HG03097 (cell line): Measurements from ENCODE around the gene STAC3.

ENCODE experiments used
- ATAC-seq: cut with Tn5 transposase; IDR thresholded peaks from one replicate; pipeline ENCODE4 v1.9.1; 2021; ENCODE audit not compliant: unreplicated experiment, low FRiP score

The STAC3 gene

GRCh38 chr12:57255916-57256315 lies 4.9 kb upstream of the STAC3 start:
- ATAC-seq: no peak

DNA sequence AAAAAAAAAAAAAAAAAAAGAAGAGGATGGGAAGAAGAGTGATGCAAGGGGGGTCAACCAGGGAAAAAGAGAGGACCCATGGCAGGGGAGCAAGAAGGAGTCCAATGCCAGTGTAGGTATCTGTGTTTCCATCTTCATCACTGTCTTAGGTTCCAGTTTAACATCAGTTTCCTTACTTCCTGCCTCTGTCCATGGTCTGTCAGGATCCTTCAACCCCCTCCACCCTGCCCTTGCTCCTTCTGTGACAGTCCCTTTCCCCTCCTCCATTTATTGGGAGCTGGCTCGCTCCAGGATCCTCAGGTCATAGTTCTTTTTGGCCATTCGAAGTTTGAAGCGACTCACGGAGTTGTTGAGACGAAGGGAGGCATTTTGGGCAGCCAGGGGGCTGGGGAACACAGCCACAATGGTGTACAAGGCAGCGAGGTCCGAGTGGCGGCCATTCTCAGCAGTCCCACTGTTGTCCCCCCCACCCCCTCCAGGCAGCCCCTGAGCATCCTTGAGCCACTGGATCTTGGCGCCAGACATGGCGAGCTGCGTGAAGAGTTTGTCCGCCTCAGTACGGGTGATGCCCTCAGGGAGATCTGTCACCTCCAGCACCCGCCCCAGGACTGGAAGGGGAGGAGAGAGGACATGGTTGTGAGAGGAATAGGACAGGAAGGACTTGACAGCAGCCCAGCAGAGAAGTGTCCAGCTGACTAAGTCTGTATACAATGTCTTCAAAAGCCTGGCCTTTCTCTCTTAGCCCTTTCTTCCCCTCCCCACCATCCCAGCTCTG lies 3.7 kb upstream of the STAC3 start:
- ATAC-seq: no peak

- no peak for ATAC-seq
These were observed 446 bp downstream of the STAC3 start for GRCh38 chr12:57250541-57250940.

DNA sequence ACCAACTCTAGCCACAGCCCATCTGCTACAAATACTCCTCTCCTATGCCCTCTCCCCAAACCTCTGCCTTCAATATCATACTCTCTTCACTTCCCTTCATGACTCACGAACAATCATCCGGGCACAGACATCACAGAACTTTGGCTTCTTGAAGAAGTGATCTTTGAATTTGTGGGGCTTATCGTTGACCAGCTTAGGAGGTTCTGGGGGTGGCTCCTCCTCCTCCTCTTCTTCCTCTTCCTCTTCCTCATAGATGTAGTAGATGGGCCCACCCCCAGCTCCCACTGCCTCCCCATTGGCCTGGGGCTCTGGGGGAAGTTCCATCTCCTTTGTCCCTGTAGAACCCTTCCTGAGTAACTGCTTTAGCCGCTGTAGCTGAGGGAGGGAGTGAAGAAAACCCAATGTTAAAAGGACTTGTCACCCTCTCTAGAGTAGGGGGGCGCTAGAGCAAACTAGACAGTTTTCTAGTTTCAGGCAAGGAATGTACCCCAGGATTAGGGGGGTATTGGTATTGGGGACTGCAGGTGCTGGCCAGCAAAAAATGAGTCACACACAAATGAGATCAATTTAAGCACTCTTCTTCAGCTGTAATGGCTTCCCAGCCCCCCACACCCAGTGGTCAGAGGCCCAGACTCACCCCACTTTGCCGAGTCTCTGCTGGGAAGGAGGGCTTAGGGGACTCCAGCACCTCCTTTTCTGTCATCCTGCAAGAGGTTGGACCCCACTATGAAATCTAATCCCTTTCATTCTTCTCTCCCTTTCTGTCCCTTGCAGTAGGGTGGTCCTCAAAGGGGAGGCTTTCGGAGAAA lies 1.8 kb downstream of the STAC3 start:
- ATAC-seq: no peak

DNA sequence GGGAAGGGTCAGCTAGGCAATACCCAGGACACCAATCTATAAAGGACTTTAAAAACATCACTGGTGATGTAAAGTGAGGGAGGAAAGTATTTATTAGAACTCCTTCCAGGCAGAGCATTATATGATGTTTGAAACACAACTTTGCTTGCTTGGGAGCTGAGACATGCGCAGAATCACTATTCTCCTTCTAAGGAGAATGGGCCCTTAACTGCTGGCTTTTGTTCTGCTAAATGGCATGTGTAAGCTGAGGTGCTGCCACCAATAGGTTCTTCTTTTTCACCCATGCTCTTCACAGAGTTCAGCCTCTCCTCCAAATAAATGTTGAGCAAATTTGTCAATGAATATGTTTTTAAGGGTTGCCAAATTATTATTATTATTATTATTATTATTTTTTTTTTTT lies 3.9 kb downstream of the STAC3 start:
- no peak for ATAC-seq

- ATAC-seq: no peak
These were observed 6.7 kb downstream of the STAC3 start for GRCh38 chr12:57244312-57244696.

DNA sequence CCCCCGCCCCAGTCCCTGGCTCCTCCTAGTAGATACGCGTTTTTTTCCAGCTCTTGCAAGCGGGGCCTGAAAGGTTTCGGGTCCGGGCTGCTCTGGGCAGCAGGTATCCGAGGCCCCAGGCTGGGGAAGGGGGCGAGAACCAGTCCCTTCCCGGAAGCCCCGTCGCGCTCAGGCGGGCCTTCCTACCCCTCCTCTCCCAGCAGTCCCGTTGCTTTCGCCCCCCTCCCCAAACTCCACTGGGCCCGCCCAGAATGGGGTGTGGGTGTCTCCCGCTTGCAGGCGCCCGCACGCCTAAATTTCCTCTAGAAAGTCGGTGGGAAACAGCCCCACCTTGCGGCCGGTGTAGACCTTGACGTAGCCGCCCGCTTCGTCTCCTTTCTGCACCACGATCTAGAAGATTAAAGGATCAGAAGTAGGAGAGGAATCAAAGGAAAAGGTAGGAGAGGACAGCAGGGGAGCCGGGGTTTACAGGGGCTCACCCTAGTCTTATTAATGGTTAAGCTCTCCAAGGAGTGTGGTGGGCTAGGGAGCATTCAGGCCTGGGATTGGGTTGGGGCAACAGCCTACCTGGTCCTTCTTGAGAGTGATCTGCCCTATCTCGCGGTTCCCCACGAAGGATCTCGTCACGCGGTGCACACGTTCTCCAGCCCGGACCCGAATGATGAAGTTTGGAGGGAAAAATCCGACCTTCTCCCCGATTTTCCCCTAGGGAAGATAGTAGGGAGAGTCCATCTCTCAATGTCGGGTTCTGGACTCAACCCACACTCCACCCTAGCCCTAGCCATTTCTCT lies 7.3 kb downstream of the STAC3 start:
- ATAC-seq: no peak

DNA sequence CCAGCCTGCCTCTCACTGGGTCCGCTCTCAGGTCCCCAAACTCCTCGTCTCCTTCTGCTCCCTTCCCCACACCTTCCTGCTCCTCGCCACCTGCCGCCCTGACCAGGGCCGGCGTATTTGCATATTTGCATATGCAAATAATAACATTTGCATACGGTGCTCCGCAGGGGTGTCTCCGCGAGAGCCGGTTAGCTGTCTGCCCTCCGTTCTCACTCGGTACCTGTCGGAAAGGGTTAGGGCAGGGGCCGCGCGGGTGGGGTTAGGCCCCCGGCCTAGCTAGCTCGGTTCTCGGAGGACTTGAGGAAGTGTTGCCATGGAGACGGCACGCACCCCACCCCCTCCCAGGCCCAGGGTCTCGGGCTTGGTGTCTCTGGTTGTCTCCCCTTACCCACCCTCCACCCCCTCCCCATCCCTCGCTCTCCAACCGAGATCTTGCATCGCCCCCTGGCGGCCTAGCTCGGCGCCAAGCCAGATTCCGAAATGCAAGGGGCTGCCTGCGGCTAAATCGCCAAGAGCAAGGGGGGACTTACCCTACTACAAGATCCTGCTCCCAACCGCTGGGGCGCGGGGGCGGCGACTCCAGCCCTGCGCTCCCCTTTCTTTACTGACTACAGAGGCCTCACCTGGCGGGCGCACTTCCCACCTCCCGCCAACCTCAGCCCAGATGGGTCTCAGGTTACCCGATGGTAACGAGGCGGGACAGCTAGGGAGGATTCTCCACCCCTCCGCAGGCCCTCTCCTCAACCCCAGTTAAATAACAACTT lies 8.1 kb downstream of the STAC3 start:
- no peak for ATAC-seq

DNA sequence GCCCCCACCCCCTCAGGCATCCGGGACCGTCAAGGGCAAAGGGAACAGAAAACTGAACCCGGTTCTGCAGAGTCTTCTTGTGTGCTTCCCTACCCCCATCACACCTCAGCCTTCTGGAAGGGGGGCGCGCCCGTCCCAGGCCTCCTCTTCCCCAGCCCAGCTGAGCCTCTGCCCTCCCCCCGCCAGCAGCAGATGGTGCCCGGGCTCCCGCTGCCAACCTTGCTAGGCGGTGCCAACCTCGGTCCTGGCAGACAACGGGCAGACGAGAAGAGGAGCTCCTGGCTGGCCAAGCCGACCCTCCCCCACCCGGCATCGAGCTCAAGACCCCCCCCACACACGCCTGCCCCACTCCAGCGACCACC lies 8.7 kb downstream of the STAC3 start:
- no peak for ATAC-seq

GRCh38 chr12:57241402-57242310 lies 9.3 kb downstream of the STAC3 start:
- ATAC-seq: no peak

GRCh38 chr12:57240926-57241401 lies 10.0 kb downstream of the STAC3 start:
- no peak for ATAC-seq

DNA sequence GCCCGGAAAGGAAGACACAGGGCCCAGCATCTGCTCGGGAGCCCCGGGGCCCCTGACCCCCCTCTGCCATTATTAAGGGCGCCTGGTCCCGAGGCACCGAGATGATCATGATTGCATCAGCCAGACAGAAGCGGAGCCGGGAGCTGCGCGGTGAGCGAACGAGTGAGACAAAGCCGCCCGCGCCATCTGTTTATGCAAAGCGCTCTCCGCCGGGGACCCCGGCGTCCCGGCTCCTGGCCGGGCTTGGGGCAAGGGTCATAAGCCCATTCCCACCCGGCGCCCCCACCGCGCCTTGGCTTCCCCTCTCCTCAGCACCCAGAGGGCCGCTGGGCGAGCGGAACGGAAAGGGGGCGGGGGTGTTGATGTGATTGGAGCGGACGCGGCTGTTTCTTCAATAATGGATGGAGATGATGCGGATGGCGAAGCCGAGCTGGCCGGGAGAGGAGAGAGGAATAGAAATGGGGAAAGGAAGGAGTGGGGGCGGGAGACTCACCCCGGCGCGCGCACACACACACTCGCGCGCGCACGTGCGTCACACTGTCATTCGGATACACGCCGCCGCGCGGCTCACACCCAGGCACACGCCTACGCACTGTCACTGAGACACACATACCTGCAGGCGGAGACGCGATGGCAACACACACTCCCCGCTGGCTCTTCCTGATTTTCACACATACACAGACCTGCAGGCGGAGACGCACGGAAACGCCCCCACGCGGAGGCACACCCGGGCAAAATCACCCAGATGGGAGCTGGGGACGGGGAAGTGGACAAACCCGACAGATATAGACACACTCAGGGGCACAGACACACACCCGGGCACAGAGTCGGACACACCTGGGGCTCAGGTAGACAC lies 10.7 kb downstream of the STAC3 start:
- no peak for ATAC-seq

DNA sequence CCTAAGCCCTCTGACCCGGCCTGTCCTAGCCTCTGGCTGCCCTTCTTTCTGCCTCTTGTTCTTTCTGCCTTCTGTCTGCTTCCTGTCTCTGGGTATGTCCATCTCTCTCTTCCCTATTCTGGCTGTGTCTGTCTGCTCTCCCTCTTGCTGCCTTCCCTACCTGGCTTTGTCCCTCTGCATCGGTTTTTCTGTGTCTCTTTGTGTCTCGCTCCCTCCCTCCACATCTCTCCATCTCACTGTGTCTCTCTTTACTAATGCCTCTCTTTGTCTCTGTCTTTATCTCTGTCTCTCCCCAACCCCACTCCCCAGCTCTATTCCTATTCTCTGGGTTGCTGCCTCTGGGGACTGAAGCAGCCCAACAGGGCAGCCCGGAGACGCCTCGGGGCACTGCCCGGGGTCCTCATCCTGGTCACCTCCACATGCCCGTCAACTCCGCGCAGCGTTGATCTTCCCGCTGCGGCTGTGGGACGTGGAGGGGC lies 11.4 kb downstream of the STAC3 start:
- no peak for ATAC-seq

GRCh38 chr12:57238854-57239554 lies 12.0 kb downstream of the STAC3 start:
- ATAC-seq: peak; percentile 47

- ATAC-seq: no peak
These were observed 12.8 kb downstream of the STAC3 start for GRCh38 chr12:57237932-57238853.

- no peak for ATAC-seq
These were observed 13.4 kb downstream of the STAC3 start for GRCh38 chr12:57237596-57237931.
